NCI-H1105 treated with DMSO at 0.1 percent for 48 hours (cell line): ENCODE data around the gene PPP1R37.

ENCODE experiments used
- DNase-seq: peaks from one replicate; lab custom pipeline; 2025; lab: John Stamatoyannopoulos, UW

PPP1R37 gene

DNA sequence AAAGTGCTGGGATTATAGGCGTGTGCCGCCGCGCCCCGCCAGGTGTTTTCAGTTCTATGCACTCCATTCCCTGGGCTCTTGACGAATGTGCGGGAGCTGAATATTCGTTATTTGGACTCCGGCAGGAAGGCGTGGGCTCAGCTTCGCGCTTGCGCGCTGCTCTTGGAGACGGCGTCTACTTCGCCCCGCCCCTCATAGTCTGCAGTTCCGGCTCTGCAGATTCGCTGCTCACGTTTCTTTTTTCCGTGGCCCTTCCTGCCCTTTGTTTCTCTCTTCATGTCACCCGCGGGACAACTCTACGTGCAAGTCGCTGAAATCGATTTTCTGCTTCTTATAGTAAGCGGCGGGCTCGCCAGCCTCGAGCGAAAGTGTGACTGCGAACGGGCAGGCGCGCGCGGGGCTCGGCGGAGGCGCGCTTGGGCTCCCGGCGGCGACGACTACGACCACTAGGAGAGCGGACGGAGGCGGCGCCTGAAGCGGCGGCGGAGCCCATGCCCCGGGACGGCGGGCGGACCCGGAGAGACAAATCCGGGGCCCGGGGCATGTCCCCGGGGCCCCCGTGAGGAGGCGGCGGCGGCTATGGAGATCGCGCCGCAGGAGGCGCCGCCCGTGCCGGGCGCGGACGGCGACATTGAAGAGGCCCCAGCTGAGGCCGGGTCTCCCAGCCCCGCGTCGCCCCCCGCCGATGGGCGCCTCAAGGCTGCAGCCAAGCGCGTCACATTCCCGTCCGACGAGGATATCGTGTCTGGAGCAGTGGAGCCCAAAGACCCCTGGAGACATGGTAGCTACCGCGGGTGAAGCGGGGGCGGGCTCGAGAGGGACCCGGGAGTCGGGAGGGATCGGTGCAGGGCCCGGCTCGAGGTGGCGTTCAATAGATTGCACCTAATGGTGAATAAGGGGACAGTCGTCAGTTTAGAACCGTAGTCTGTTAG, at the start of gene PPP1R37:
TSS of gene PPP1R37 (plus strand) at position 433 of the 932 bp plus-strand sequence. CDS start at position 580, 147 bp downstream.
- peak; percentile 97 for DNase-seq

DNA sequence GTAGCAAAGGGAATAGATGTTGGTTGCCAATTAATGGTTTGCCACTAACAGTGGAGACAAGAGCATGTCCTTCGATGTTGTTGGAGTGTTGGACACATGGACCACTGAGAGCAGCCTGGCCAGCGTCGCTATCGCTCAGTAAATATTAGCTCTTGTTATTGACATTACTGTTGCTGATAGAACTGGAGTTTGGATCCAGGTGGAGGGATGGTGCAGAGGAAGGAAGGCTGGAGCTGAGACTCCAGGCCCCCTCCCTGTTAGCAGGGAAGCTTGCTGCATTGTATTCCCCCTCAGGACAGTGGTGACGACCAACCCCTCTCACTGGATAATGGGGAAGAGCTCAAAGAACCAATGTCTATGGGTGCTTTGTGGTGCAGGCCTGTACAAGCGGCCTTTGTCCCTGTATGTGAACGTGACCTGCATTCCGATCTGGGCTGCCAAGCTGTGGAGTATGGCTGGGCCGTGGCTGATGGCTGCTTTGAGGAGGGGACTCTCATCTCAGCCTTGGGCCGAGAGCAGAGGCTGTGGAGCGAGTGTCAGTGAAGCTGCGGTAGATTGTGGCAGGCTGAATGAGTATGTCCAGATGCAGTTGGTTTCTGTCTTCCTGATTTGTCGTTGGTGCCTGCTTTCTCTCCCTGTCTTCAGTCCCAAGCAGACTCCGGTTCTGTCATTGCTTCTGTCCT, 47.2 kb upstream of the PPP1R37 start:
- DNase-seq, result no peak

DNA sequence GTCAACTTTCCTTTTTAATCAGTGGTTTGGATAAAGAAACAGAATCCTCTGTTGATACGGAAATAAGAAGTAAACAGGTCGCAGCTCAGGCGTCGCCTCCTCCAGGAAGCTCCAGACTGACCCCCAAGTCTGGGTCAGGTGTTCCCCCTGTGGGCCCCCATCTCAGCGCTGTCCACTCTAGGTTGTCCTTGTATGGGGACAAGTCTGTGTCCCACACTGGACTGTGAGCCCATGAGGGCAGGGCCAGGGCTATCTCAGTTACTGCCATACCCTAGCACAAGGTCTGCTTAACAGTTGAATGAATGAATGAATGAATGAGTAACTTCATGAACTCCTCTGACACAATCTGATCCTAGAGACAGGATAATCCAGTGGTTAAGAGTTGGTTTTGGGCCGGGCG, 46.6 kb upstream of the PPP1R37 start:
- no peak for DNase-seq

DNA sequence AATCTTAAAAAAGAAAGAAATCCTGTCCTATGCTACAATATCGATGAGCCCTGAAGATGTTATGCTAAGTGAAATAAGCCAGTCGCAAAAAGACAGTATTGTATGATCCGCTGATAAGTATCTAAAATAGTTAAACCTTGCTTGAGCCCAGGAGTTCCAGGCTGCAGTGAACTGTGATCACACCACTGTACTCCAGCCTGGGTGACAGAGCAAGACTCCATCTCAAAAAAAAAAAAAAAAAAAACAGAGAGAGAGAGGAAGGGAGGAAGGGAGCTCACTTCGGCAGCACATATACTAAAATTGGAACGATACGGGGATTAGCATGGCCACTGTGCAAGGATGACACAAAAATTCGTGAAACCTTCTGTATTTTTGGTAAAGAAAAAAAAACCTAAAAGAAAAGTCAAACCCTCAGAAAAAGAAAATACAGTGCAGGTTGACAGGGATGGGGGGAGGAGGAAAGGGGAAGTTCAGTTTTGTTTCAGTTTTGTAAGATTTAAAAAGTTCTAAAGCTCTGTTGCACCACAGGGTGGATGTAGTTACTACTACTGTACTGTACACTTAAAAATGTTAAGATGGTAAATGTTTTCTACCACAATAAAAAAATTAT, 45.7 kb upstream of the PPP1R37 start:
- DNase-seq, result no peak

GRCh38 chr19:45049073-45049736, 43.8 kb upstream of the PPP1R37 start:
- no peak for DNase-seq

GRCh38 chr19:45050036-45050435, 42.9 kb upstream of the PPP1R37 start:
- no peak for DNase-seq

DNA sequence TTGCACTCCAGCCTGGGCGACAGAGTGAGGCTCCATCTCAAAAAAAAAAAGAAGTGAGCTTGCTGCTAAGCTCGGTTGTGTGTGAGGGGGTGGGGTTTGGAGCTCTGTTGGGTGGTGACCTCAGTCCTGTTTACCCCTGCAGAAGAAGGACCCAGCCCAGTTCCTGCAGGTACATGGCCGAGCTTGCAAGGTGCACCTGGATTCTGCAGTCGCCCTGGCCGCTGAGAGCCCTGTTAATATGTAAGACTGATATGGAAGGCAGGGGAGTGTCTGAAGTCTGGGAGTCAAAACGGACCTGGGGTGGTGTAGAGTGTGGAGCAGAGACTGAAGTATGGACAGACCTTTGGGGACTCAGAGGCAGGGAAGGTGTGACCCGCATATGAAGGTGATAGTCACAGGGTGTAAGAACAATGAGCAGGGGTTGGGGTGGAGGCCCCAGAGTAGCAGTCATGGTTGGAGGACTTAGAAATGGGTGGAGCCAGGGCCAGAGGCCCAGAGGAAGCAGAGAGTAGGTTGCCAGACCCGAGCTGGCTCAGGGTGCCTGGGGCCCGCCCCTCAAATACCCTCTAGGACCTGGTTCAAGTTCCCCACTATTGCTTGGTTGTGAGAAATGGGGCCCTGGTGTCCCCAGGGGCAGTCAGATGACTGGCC, 40.9 kb upstream of the PPP1R37 start:
- DNase-seq, result no peak

GRCh38 chr19:45056831-45057230, 36.1 kb upstream of the PPP1R37 start:
- no peak for DNase-seq

- no peak for DNase-seq
Observed at GRCh38 chr19:45057444-45057843, 35.5 kb upstream of the PPP1R37 start.

DNA sequence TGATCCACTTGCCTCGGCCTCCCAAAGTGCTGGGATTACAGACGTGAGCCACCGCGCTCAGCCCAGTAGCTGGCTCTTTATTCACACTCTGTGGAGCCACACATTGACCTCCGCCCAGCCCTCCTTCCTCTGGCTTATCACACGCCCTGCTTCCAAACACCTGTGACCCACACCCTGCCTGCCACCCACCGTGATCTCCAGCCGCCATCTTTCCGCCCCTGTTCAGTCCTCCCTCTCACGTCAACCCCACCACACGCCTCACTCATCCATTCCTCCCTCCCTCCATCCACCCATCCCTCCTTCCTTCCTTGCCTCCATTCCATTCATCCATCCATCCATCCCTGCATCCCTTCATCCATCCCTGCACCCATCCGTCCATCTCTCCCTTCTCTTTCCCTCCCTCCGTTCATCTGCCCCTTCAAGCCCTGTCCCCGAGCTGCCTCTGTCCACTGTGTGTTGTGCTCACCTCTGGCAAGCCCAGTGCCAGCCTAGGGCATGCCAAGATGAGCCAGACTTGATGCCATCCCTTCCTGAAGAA, 34.3 kb upstream of the PPP1R37 start:
- DNase-seq, result no peak

GRCh38 chr19:45059258-45059965, 33.6 kb upstream of the PPP1R37 start:
- DNase-seq, result peak; percentile 41

DNA sequence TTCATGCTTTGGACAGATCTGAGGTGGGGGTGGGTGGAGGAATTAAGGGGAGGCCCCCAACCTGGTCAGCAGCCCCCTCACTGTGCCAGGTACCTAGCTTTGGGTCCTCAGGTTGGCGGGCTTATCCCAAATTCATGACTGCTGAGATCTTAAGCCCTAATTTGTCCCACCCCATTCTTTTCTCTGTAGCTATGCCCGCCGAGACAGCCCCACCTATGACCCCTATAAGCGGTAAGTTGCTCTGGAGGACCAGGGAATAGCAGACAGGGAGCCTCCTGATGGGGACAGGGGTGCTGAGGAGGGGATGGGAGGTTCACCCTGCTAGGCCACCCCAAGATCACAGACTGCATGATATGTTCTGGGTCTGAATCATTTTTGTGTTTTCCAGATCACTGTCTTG, 31.0 kb upstream of the PPP1R37 start:
- no peak for DNase-seq

- DNase-seq, result no peak
Observed at GRCh38 chr19:45063851-45064801, 28.9 kb upstream of the PPP1R37 start.

DNA sequence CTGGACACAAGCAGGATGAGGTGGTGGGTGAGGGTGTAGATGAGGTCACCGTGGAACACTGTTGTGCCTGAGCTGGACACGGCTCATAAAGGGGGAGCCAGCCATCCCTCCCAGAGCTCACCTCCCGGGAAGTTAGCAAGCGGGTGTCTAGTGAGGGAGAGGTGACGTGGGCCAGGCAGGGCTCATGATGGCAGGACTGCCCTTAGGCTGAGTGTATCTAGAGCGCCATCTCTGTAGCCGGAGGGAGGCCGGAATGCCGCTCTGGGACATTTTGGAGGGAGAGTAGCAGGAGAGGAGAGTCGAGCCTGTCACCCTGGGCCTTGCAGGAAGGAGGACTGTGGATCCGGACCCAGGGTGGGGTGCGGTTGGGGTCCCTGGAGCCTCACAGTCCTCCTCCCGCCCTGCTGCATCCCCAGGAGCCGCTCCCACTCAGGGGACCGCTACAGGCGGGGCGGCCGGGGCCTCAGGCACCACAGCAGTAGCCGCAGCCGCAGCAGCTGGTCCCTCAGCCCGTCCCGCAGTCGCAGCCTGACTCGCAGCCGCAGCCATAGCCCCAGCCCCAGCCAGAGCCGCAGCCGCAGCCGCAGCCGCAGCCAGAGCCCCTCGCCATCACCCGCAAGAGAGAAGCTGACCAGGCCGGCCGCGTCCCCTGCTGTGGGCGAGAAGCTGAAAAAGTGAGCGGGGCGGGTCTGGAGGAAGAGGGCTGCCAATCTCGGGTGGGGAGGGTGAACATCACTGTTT, 25.9 kb upstream of the PPP1R37 start:
- no peak for DNase-seq

DNA sequence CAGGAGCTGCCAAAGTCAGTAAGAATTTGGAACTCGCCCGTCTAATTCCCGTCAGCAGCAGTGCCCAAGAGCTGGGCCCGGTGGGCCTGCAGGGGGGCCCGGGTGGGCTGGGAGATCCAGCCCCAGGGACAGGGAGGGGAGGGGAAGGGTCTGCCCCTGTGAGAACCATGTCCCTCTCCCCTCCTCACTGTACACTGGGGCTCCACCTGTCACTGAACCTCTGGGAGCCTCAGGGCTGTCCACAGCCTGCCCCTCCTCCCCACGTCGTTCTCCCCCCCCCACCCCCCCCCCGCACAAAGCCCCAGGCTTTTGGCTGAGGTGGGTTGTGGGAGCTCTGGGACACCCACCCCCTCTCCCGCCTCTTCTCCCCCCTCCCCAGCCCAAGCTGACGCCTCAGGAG, 24.9 kb upstream of the PPP1R37 start:
- DNase-seq, result no peak

DNA sequence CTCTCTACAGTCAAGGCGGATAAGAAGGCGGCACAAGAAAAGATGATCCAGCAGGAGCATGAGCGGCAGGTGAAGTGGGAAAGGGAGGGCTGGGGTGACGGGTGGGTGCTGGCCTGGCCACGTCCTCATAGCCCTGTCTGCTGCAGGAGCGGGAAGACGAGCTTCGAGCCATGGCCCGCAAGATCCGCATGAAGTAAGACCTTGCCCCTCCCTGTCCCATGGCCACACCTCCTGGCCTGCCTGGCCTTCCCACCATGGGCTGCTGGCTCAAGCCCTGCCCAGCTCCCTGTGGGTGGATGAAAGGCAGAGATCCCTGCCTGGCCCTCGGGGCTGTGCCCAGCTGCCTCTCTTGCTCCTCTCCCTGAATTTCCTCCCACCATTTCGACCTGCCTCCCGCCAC, 23.9 kb upstream of the PPP1R37 start:
- DNase-seq, result no peak

- DNase-seq, result no peak
Observed at GRCh38 chr19:45070214-45070613, 22.8 kb upstream of the PPP1R37 start.

GRCh38 chr19:45070861-45071544, 22.0 kb upstream of the PPP1R37 start:
- DNase-seq, result no peak
